ENCODE measurements around the gene SLC44A3. TPM values are rescaled to one million over a fixed set of nuclear protein-coding genes. Genes with fewer than 3 reads are reported as not detected.

The SLC44A3 gene
- total and polyA plus RNA-seq, 2 of the 13 experiments (the other 11 are each of a cell fraction or from before 2014, with no cell fraction given) = 6.8 to 14.1 TPM

GRCh38 chr1:94803517-94804441, 16.4 kb upstream of the SLC44A3 start (continued):
- TF ChIP-seq, protein P1, sequence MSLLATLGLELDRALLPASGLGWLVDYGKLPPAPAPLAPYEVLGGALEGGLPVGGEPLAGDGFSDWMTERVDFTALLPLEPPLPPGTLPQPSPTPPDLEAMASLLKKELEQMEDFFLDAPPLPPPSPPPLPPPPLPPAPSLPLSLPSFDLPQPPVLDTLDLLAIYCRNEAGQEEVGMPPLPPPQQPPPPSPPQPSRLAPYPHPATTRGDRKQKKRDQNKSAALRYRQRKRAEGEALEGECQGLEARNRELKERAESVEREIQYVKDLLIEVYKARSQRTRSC (CRISPR knock-in tag; IDR thresholded peaks at IDR 0.05; ENCODE audit: low read depth) = no peak
- TF ChIP-seq ZBTB3 (CRISPR knock-in tag; IDR thresholded peaks at IDR 0.05; ENCODE audit: borderline replicate concordance, low read depth) (no peak), TFAP4 (IDR thresholded peaks at IDR 0.05; ENCODE audit: borderline replicate concordance, low read depth) (no peak; the same call in 1 of the 2 replicates), ZNF138 (CRISPR knock-in tag; IDR thresholded peaks at IDR 0.05; ENCODE audit: low read depth) (no peak), PCBP2 (optimal IDR thresholded peaks at IDR 0.05; ENCODE audit: low read depth, low read length, poor library complexity, severe bottlenecking) (no peak), ZNF12 (CRISPR knock-in tag; IDR thresholded peaks at IDR 0.05) (no peak), BATF2 (CRISPR knock-in tag; IDR thresholded peaks at IDR 0.05) (no peak), TARDBP (CRISPR knock-in tag; IDR thresholded peaks at IDR 0.05) (peak; percentile 30; the same call in 1 of the 2 replicates), TEAD3 (CRISPR knock-in tag; optimal IDR thresholded peaks at IDR 0.05; ENCODE audit: borderline replicate concordance) (no peak), ZNF672 (CRISPR knock-in tag; IDR thresholded peaks at IDR 0.05) (no peak), ZMYM4 (CRISPR knock-in tag; IDR thresholded peaks at IDR 0.05) (peak; percentile 69), RAD51 (IDR thresholded peaks at IDR 0.05; ENCODE audit: borderline replicate concordance) (no peak), TFE3 (CRISPR knock-in tag; IDR thresholded peaks at IDR 0.05) (no peak), KLF9 (CRISPR knock-in tag; IDR thresholded peaks at IDR 0.05; ENCODE audit: low read depth) (no peak)
- TF ChIP-seq, protein P2, sequence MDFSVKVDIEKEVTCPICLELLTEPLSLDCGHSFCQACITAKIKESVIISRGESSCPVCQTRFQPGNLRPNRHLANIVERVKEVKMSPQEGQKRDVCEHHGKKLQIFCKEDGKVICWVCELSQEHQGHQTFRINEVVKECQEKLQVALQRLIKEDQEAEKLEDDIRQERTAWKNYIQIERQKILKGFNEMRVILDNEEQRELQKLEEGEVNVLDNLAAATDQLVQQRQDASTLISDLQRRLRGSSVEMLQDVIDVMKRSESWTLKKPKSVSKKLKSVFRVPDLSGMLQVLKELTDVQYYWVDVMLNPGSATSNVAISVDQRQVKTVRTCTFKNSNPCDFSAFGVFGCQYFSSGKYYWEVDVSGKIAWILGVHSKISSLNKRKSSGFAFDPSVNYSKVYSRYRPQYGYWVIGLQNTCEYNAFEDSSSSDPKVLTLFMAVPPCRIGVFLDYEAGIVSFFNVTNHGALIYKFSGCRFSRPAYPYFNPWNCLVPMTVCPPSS (IDR thresholded peaks at IDR 0.05) = no peak
- TF ChIP-seq, protein P3, sequence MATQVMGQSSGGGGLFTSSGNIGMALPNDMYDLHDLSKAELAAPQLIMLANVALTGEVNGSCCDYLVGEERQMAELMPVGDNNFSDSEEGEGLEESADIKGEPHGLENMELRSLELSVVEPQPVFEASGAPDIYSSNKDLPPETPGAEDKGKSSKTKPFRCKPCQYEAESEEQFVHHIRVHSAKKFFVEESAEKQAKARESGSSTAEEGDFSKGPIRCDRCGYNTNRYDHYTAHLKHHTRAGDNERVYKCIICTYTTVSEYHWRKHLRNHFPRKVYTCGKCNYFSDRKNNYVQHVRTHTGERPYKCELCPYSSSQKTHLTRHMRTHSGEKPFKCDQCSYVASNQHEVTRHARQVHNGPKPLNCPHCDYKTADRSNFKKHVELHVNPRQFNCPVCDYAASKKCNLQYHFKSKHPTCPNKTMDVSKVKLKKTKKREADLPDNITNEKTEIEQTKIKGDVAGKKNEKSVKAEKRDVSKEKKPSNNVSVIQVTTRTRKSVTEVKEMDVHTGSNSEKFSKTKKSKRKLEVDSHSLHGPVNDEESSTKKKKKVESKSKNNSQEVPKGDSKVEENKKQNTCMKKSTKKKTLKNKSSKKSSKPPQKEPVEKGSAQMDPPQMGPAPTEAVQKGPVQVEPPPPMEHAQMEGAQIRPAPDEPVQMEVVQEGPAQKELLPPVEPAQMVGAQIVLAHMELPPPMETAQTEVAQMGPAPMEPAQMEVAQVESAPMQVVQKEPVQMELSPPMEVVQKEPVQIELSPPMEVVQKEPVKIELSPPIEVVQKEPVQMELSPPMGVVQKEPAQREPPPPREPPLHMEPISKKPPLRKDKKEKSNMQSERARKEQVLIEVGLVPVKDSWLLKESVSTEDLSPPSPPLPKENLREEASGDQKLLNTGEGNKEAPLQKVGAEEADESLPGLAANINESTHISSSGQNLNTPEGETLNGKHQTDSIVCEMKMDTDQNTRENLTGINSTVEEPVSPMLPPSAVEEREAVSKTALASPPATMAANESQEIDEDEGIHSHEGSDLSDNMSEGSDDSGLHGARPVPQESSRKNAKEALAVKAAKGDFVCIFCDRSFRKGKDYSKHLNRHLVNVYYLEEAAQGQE (IDR thresholded peaks at IDR 0.05; ENCODE audit: borderline replicate concordance in 1 of 2, low read depth in 1 of 2, low read length in 2 of 2) = 0 out of 4 replicates have a peak, but pooled peaks of 1 of the 2 experiments have one; percentile 11
- TF ChIP-seq, protein P4, sequence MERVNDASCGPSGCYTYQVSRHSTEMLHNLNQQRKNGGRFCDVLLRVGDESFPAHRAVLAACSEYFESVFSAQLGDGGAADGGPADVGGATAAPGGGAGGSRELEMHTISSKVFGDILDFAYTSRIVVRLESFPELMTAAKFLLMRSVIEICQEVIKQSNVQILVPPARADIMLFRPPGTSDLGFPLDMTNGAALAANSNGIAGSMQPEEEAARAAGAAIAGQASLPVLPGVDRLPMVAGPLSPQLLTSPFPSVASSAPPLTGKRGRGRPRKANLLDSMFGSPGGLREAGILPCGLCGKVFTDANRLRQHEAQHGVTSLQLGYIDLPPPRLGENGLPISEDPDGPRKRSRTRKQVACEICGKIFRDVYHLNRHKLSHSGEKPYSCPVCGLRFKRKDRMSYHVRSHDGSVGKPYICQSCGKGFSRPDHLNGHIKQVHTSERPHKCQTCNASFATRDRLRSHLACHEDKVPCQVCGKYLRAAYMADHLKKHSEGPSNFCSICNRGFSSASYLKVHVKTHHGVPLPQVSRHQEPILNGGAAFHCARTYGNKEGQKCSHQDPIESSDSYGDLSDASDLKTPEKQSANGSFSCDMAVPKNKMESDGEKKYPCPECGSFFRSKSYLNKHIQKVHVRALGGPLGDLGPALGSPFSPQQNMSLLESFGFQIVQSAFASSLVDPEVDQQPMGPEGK (CRISPR knock-in tag; IDR thresholded peaks at IDR 0.05) = peak; percentile 62; the same call in 1 of the 2 replicates

Data from HepG2 (cell line).